ENCODE measurements around the gene ZNF280D. TPM values are rescaled to one million over a fixed set of nuclear protein-coding genes. Genes with fewer than 3 reads are reported as not detected.

ZNF280D gene
- total and polyA plus RNA-seq, 2 of the 4 experiments (the other 2 are of a cell fraction), result 8.3 to 21.0 TPM

DNA sequence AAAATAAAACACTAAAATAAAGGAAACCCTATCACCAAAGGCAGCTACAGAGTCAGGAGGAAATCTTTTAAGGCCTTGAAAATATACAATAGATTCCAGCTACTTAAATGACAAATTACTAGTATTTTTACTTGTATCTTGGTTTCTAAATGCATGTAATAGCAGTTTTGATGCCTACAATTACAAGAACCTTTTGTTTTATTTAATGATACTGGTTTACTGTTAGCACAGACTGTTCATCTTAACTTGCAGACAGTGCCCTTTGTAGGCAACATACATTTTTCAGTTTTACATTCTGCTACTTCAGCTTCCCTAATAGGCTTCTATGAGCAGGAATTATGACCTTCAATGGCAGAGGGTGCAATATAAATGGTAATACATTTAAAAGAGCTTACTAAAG is 54.1 kb downstream of the ZNF280D start:
- Histone ChIP-seq H3K23ac (ENCODE audit: low read depth, low read length) (no peak overlapping the region), H4K5ac (ENCODE audit: low read depth, low read length) (no peak overlapping the region), H3K27me3 (ENCODE audit: control insufficient read depth, insufficient read depth, low read length) (no peaks in the 10 kb centered on the region), H3K4me2 (ENCODE audit: low read depth, low read length) (no peak overlapping the region), H2AFZ (replicated peaks; ENCODE audit: low read length, poor library complexity) (no peak overlapping the region), H3K18ac (ENCODE audit: low read depth, low read length) (no peak overlapping the region), H3K36me3 (ENCODE audit: control insufficient read depth, insufficient read depth, low read length) (peaks cover 2% of the 10 kb centered on the region; the same call in 1 of the 2 replicates), H2BK5ac (ENCODE audit: low read depth, low read length, poor library complexity, severe bottlenecking) (no peak overlapping the region), H3K9me3 (ENCODE audit: control insufficient read depth, insufficient read depth, low read length) (no peaks in the 10 kb centered on the region), H3K4ac (ENCODE audit: low read depth, low read length) (no peak overlapping the region), H3K56ac (ENCODE audit: extremely low read depth, insufficient read depth, low read length) (no peak overlapping the region), H2AK9ac (replicated peaks; ENCODE audit: low read depth, low read length, poor library complexity) (no peak overlapping the region), H3K4me1 (ENCODE audit: control insufficient read depth, insufficient read depth, low read length) (no peaks in the 10 kb centered on the region), H2BK15ac (ENCODE audit: low read depth, low read length) (no peak overlapping the region), H3K9ac (ENCODE audit: low read depth, low read length) (no peak overlapping the region), H2BK20ac (ENCODE audit: low read depth, low read length) (no peak overlapping the region), H2AK5ac (ENCODE audit: low read depth, low read length) (no peak overlapping the region), H3K9me1 (ENCODE audit: insufficient read depth, low read length) (no peaks in the 10 kb centered on the region; the same call in 1 of the 2 replicates), H3K27ac (ENCODE audit: insufficient read depth, low read length) (no peak overlapping the region), H4K91ac (ENCODE audit: insufficient read depth, low read depth, low read length) (no peak overlapping the region), H3K14ac (replicated peaks; ENCODE audit: low read depth, low read length) (no peak overlapping the region), H4K20me1 (ENCODE audit: insufficient read depth, low read length) (no peaks in the 10 kb centered on the region), H2BK120ac (ENCODE audit: low read depth, low read length) (no peak overlapping the region), H3K79me1 (ENCODE audit: low read depth in 1 of 2, low read length in 2 of 2) (peaks cover 5 to 11% of the 10 kb centered on the region in 2 experiments), H3K4me3 (ENCODE audit: insufficient read depth, low read depth, low read length) (no peak overlapping the region), H4K8ac (ENCODE audit: low read depth in 2 of 2, low read length in 2 of 2) (no peak overlapping the region)
- in situ Hi-C loops (cut with MboI; ENCODE audit: low sequenced_read_pairs) (no loop called here), intact Hi-C loops (cut with micrococcal nuclease) (no loop called here), dilution Hi-C loops (cut with HindIII; ENCODE audit: low sequenced_read_pairs, unreplicated experiment) (no loop called here)
- ATAC-seq (ENCODE audit: low read depth), result no peak
- ChIA-PET CTCF (interaction anchor here (0.6 kb wide), 1 partner anchor 85 kb away, joined by 3 read pairs; no protein-coding TSS in a partner anchor), POLR2A (ENCODE audit: unreplicated experiment) (no interaction called here)
- TF ChIP-seq, protein P1, sequence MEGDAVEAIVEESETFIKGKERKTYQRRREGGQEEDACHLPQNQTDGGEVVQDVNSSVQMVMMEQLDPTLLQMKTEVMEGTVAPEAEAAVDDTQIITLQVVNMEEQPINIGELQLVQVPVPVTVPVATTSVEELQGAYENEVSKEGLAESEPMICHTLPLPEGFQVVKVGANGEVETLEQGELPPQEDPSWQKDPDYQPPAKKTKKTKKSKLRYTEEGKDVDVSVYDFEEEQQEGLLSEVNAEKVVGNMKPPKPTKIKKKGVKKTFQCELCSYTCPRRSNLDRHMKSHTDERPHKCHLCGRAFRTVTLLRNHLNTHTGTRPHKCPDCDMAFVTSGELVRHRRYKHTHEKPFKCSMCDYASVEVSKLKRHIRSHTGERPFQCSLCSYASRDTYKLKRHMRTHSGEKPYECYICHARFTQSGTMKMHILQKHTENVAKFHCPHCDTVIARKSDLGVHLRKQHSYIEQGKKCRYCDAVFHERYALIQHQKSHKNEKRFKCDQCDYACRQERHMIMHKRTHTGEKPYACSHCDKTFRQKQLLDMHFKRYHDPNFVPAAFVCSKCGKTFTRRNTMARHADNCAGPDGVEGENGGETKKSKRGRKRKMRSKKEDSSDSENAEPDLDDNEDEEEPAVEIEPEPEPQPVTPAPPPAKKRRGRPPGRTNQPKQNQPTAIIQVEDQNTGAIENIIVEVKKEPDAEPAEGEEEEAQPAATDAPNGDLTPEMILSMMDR (conservative IDR thresholded peaks at IDR 0.05; ENCODE audit: low read depth, low read length), result no peak
- no peak for TF ChIP-seq NFE2L2 (IDR thresholded peaks at IDR 0.05; ENCODE audit: low read depth, low read length)
- TF ChIP-seq FOS (IDR thresholded peaks at IDR 0.05; ENCODE audit: low read depth, low read length), result no peak
- no peak for TF ChIP-seq MAFK (IDR thresholded peaks at IDR 0.05; ENCODE audit: low read depth, low read length)
- TF ChIP-seq CEBPB (IDR thresholded peaks at IDR 0.05; ENCODE audit: low read depth, low read length), result no peak
- no peak for DNase-seq
- BruUV-seq (replicated peaks), result no TSS peak
